GM19455 (cell line): ENCODE measurements around the gene RPS13.
"Not testable (repeated sequence)": the region's sequence is repeated elsewhere in the genome, so short reads cannot be mapped to it uniquely, and the experiment has no call there.

Source experiments
- ATAC-seq: cut with Tn5 transposase; IDR thresholded peaks from one replicate; pipeline ENCODE4 v1.9.1; 2021; ENCODE audit not compliant: unreplicated experiment

The RPS13 gene

GRCh38 chr11:17077520-17078401 is at the start of gene RPS13:
RPS13 (minus strand) TSS chr11:17077667; CDS start chr11:17077641, 26 bp downstream.
- peak; percentile 96 for ATAC-seq

GRCh38 chr11:17121981-17122380 is 44.5 kb upstream of the RPS13 start:
- no peak for ATAC-seq

- no peak for ATAC-seq
These were observed 39.8 kb upstream of the RPS13 start for GRCh38 chr11:17117262-17117661.

GRCh38 chr11:17116117-17116516 is 38.6 kb upstream of the RPS13 start:
- ATAC-seq: no peak

- ATAC-seq: not testable (repeated sequence)
These were observed 30.3 kb upstream of the RPS13 start for GRCh38 chr11:17107745-17108144.

GRCh38 chr11:17105404-17106040 is 28.1 kb upstream of the RPS13 start:
- not testable (repeated sequence) for ATAC-seq

- ATAC-seq: no peak
These were observed 25.0 kb upstream of the RPS13 start for GRCh38 chr11:17102462-17102861.

GRCh38 chr11:17098658-17099057 is 21.2 kb upstream of the RPS13 start:
- ATAC-seq: no peak

GRCh38 chr11:17098038-17098437 is 20.6 kb upstream of the RPS13 start:
- no peak for ATAC-seq

- not testable (repeated sequence) for ATAC-seq
These were observed 8.5 kb upstream of the RPS13 start for GRCh38 chr11:17085976-17086375.

GRCh38 chr11:17077240-17077519 is 287 bp downstream of the RPS13 start:
- ATAC-seq: peak; percentile 12

- ATAC-seq: no peak
These were observed 789 bp downstream of the RPS13 start for GRCh38 chr11:17076517-17077239.

- no peak for ATAC-seq
These were observed 2.0 kb downstream of the RPS13 start for GRCh38 chr11:17075506-17075905.

GRCh38 chr11:17073370-17074027 is 4.0 kb downstream of the RPS13 start:
- no peak for ATAC-seq

GRCh38 chr11:17067417-17067816 is 10.1 kb downstream of the RPS13 start:
- ATAC-seq: no peak

GRCh38 chr11:17066691-17067090 is 10.8 kb downstream of the RPS13 start:
- no peak for ATAC-seq

- ATAC-seq: peak; percentile 77
These were observed 14.1 kb downstream of the RPS13 start for GRCh38 chr11:17063171-17064002.

- not testable (repeated sequence) for ATAC-seq
These were observed 26.3 kb downstream of the RPS13 start for GRCh38 chr11:17051146-17051545.

GRCh38 chr11:17048491-17048890 is 29.0 kb downstream of the RPS13 start:
- not testable (repeated sequence) for ATAC-seq

GRCh38 chr11:17046690-17047089 is 30.8 kb downstream of the RPS13 start:
- ATAC-seq: no peak
